ENCODE data around the gene HLA-E. TPM values are rescaled to one million over a fixed set of nuclear protein-coding genes. Genes with fewer than 3 reads are reported as not detected.
"Not testable (repeated sequence)": the region's sequence is repeated elsewhere in the genome, so short reads cannot be mapped to it uniquely, and the experiment has no call there.

The HLA-E gene
- total and polyA plus RNA-seq, 2 experiments from 2014 or later = 15.6 to 36.0 TPM

DNA sequence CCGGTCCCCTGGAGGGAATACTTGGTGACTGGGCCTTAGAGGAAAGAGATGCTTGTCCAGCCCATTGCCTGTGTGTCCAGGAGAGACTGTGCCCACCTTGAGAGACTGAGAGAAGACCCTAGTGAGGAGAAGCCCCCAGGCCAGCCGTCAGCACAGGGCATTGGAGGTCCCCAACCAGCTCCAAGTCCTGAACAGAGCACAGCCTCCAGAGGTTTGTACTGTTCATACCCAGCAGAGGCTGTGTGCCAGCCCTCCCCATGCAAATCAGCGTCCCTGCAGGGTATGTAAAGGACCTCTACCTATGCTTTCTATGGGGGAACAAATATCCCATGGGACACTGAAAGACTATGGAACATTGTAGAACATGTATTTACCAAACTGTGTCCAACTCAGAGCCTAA lies 8.4 kb downstream of the HLA-E start:
- Histone ChIP-seq H3K9me2 (ENCODE audit: insufficient read depth) (no peaks in the 10 kb centered on the region), H3F3A (replicated peaks; ENCODE audit: low read depth) (no peaks in the 10 kb centered on the region), H3K27me3 (ENCODE audit: insufficient read depth) (no peaks in the 10 kb centered on the region), H3K4me3 (no peak overlapping the region), H3K79me2 (replicated peaks; ENCODE audit: insufficient read depth) (no peaks in the 10 kb centered on the region), H2AFZ (no peak overlapping the region), H3K4me1 (ENCODE audit: insufficient read depth) (0 out of 2 replicates have a peak, but pooled peaks cover 3% of the 10 kb centered on the region), H4K20me1 (replicated peaks; ENCODE audit: insufficient read depth) (no peaks in the 10 kb centered on the region), H3K36me3 (ENCODE audit: insufficient read depth) (no peaks in the 10 kb centered on the region), H3K27ac (ENCODE audit: low read depth) (no peak overlapping the region), H3K4me2 (no peak overlapping the region)
- H3K27ac Mint-ChIP-seq = no peak overlapping the region
- no peak overlapping the region for H3K4me3 Mint-ChIP-seq
- peaks cover 3% of the 10 kb centered on the region for H3K36me3 Mint-ChIP-seq (ENCODE audit: low read depth)
- H3K4me1 Mint-ChIP-seq = peaks cover 7% of the 10 kb centered on the region
- peaks cover 2% of the 10 kb centered on the region for H3K27me3 Mint-ChIP-seq (ENCODE audit: insufficient read depth, low read depth, poor library complexity)
- peaks cover 13% of the 10 kb centered on the region; the same call in 2 of the 3 replicates for H3K9me3 Mint-ChIP-seq
- no peak for ATAC-seq
- TF ChIP-seq, protein P1, sequence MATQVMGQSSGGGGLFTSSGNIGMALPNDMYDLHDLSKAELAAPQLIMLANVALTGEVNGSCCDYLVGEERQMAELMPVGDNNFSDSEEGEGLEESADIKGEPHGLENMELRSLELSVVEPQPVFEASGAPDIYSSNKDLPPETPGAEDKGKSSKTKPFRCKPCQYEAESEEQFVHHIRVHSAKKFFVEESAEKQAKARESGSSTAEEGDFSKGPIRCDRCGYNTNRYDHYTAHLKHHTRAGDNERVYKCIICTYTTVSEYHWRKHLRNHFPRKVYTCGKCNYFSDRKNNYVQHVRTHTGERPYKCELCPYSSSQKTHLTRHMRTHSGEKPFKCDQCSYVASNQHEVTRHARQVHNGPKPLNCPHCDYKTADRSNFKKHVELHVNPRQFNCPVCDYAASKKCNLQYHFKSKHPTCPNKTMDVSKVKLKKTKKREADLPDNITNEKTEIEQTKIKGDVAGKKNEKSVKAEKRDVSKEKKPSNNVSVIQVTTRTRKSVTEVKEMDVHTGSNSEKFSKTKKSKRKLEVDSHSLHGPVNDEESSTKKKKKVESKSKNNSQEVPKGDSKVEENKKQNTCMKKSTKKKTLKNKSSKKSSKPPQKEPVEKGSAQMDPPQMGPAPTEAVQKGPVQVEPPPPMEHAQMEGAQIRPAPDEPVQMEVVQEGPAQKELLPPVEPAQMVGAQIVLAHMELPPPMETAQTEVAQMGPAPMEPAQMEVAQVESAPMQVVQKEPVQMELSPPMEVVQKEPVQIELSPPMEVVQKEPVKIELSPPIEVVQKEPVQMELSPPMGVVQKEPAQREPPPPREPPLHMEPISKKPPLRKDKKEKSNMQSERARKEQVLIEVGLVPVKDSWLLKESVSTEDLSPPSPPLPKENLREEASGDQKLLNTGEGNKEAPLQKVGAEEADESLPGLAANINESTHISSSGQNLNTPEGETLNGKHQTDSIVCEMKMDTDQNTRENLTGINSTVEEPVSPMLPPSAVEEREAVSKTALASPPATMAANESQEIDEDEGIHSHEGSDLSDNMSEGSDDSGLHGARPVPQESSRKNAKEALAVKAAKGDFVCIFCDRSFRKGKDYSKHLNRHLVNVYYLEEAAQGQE (IDR thresholded peaks at IDR 0.05; ENCODE audit: unreplicated experiment) = no peak
- TF ChIP-seq, protein P2, sequence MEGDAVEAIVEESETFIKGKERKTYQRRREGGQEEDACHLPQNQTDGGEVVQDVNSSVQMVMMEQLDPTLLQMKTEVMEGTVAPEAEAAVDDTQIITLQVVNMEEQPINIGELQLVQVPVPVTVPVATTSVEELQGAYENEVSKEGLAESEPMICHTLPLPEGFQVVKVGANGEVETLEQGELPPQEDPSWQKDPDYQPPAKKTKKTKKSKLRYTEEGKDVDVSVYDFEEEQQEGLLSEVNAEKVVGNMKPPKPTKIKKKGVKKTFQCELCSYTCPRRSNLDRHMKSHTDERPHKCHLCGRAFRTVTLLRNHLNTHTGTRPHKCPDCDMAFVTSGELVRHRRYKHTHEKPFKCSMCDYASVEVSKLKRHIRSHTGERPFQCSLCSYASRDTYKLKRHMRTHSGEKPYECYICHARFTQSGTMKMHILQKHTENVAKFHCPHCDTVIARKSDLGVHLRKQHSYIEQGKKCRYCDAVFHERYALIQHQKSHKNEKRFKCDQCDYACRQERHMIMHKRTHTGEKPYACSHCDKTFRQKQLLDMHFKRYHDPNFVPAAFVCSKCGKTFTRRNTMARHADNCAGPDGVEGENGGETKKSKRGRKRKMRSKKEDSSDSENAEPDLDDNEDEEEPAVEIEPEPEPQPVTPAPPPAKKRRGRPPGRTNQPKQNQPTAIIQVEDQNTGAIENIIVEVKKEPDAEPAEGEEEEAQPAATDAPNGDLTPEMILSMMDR (conservative IDR thresholded peaks at IDR 0.05; ENCODE audit: low read depth in 2 of 2) = no peak
- TF ChIP-seq NANOG (IDR thresholded peaks at IDR 0.05; ENCODE audit: borderline replicate concordance) = no peak
- TF ChIP-seq, protein P3, sequence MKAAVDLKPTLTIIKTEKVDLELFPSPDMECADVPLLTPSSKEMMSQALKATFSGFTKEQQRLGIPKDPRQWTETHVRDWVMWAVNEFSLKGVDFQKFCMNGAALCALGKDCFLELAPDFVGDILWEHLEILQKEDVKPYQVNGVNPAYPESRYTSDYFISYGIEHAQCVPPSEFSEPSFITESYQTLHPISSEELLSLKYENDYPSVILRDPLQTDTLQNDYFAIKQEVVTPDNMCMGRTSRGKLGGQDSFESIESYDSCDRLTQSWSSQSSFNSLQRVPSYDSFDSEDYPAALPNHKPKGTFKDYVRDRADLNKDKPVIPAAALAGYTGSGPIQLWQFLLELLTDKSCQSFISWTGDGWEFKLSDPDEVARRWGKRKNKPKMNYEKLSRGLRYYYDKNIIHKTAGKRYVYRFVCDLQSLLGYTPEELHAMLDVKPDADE (IDR thresholded peaks at IDR 0.05) = no peak
- no peak for TF ChIP-seq ZNF114 (CRISPR knock-in tag; IDR thresholded peaks at IDR 0.05)
- TF ChIP-seq JUNB (IDR thresholded peaks at IDR 0.05; ENCODE audit: unreplicated experiment) = no peak
- no peak for TF ChIP-seq ZNF331 (CRISPR knock-in tag; IDR thresholded peaks at IDR 0.05; ENCODE audit: low read depth)
- no peak for TF ChIP-seq POLR2AphosphoS5 (IDR thresholded peaks at IDR 0.05; ENCODE audit: low read depth)
- DNase-seq (ENCODE audit: low spot score) = no peak

DNA sequence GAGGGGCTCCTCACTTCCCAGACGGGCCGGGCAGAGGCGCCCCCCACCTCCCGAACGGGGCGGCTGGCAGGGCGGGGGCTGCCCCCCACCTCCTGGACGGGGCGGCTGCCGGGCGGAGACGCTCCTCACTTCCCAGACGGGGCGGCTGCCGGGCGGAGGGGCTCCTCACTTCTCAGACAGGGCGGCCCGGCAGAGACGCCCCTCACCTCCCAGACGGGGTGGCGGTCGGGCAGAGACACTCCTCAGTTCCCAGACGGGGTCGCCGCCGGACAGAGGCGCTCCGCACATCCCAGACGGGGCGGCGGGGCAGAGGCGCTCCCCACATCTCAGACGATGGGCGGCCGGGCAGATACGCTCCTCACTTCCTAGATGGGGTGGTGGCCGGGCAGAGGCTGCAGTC lies 9.4 kb downstream of the HLA-E start:
- DNase-seq (ENCODE audit: low spot score); H3F3A ChIP-seq (replicated peaks; ENCODE audit: low read depth); H3K4me2 ChIP-seq; H2AFZ ChIP-seq; H3K27me3 ChIP-seq (ENCODE audit: insufficient read depth); H3K4me3 Mint-ChIP-seq; H4K20me1 ChIP-seq (replicated peaks; ENCODE audit: insufficient read depth); H3K27ac ChIP-seq (ENCODE audit: low read depth); ATAC-seq; H3K4me1 Mint-ChIP-seq; H3K27ac Mint-ChIP-seq; H3K27me3 Mint-ChIP-seq (ENCODE audit: insufficient read depth, low read depth, poor library complexity); H3K36me3 ChIP-seq (ENCODE audit: insufficient read depth); H3K4me1 ChIP-seq (ENCODE audit: insufficient read depth); H3K9me2 ChIP-seq (ENCODE audit: insufficient read depth); H3K36me3 Mint-ChIP-seq (ENCODE audit: low read depth); H3K4me3 ChIP-seq; H3K79me2 ChIP-seq (replicated peaks; ENCODE audit: insufficient read depth): not testable (repeated sequence)
- peaks cover 13% of the 10 kb centered on the region; the same call in 2 of the 3 replicates for H3K9me3 Mint-ChIP-seq
